Tibial nerve (tissue), 4 donors: ENCODE measurements around the gene FAM216A. TPM values are rescaled to one million over a fixed set of nuclear protein-coding genes. Genes with fewer than 3 reads are reported as not detected.
"Not testable (repeated sequence)": the region's sequence is repeated elsewhere in the genome, so short reads cannot be mapped to it uniquely, and the experiment has no call there.

ENCODE experiments used
- DNase-seq, 2 donors: peaks; one replicate each; pipeline ENCODE4 v3.0.0-alpha.2; 2019; ENCODE audit warnings: low spot score in 2 of 2
- H3K27ac ChIP-seq, 4 donors: fragments of 200-600 bp; sonication (generic) in 3 of 4; one replicate each; pipeline ENCODE4 v1.5.1; 2017 to 2019; ENCODE audit warnings: mild to moderate bottlenecking in 1 of 4
- H3K27me3 ChIP-seq, 2 donors: fragments of 200-600 bp; sonication (generic) in 1 of 2; one replicate each; pipeline versions ENCODE4 v1.5.1 to v1.6.0; 2017 to 2019
- H3K36me3 ChIP-seq, 3 donors: fragments of 200-600 bp; sonication (generic); one replicate each; pipeline ENCODE4 v1.5.1; 2018 to 2019
- H3K4me1 ChIP-seq, 4 donors: fragments of 200-600 bp; sonication (generic) in 3 of 4; one replicate each; pipeline ENCODE4 v1.5.1; 2017 to 2019
- H3K4me3 ChIP-seq, 4 donors: fragments of 200-600 bp; sonication (generic) in 3 of 4; one replicate each; pipeline ENCODE4 v1.5.1; 2017 to 2019; ENCODE audit warnings: mild to moderate bottlenecking in 1 of 4, moderate library complexity in 1 of 4
- H3K9me3 ChIP-seq, 4 donors: fragments of 200-600 bp; sonication (generic) in 3 of 4; one replicate each; pipeline ENCODE4 v1.5.1; 2017 to 2019
- CTCF ChIP-seq, 5 experiments: fragments of 200-600 bp in 3 of 5; fragments of 450-650 bp in 2 of 5; sonication (generic) in 3 of 5; IDR thresholded peaks; one replicate each; pipeline ENCODE4 v1.5.1; 2016 to 2019; ENCODE audit warnings: antibody characterized with exemption in 5 of 5, mild to moderate bottlenecking in 3 of 5, moderate library complexity in 2 of 5
- EP300 ChIP-seq, 2 donors: sonication (generic); formaldehyde crosslinking; IDR thresholded peaks; one replicate each; pipeline ENCODE4 v1.6.1; 2017; ENCODE audit warnings: antibody characterized with exemption in 2 of 2, mild to moderate bottlenecking in 1 of 2
- POLR2A ChIP-seq, 2 donors: fragments of 450-650 bp; IDR thresholded peaks; one replicate each; pipeline ENCODE4 v1.6.1; 2017; ENCODE audit warnings: antibody characterized with exemption in 2 of 2, mild to moderate bottlenecking in 2 of 2, moderate library complexity in 2 of 2
- WGBS, 2 donors: methylation state at CpG; one replicate each; pipeline ENCODE4 v1.1.5; 2018; 5-methylcytosine and 5-hydroxymethylcytosine counted together
- total RNA-seq, 4 donors: library from RNA; depleted of rRNA; stranded (reverse); fragments of >200 nt; gene quantifications; one replicate each; pipeline ENCODE4 v1.1.0, GENCODE V29; 2016

Gene FAM216A
- total RNA-seq: 1 to 10 TPM; 4.1 to 9.6 (median 6.2) TPM

GRCh38 chr12:110468214-110469048 is at the start of gene FAM216A, which contains the start of gene GPN3:
FAM216A (plus strand) TSS chr12:110468845; CDS start chr12:110468876, 31 bp downstream.
GPN3 (minus strand) TSS chr12:110468257; CDS start chr12:110468203, 54 bp downstream.
- peak; percentile 93 to 95 for DNase-seq
- WGBS, 2 donors: 0 to 1% methylated on average over 43 to 55 of the region's 78 CpGs
- H3K4me3 ChIP-seq: peak within 1 kb of the TSS; percentile 75 to 98 (median 87)
- peaks cover 0 to 23% (median 4%) of the 10 kb centered on the region in 3 donors for H3K36me3 ChIP-seq
- no peaks in the 10 kb centered on the region for H3K27me3 ChIP-seq
- peak within 1 kb of the TSS; percentile 88 to 99 (median 93) for H3K27ac ChIP-seq
- TF ChIP-seq CTCF (IDR thresholded peaks at IDR 0.05): peak in 1 of 5 experiments; percentile 55
- peak; percentile 56 to 83 for TF ChIP-seq POLR2A (IDR thresholded peaks at IDR 0.05)
- peak; percentile 93 to 97 for TF ChIP-seq EP300 (IDR thresholded peaks at IDR 0.05)
- H3K4me1 ChIP-seq: peaks cover 8 to 39% (median 18%) of the 10 kb centered on the region in 4 donors
- no peaks in the 10 kb centered on the region for H3K9me3 ChIP-seq

GRCh38 chr12:110420644-110421043 is 48.0 kb upstream of the FAM216A start:
- WGBS, 2 donors: 93 to 100% methylated on average over 1 of the region's 1 CpG
- H3K4me1 ChIP-seq, H3K27ac ChIP-seq, H3K36me3 ChIP-seq, H3K4me3 ChIP-seq, DNase-seq, H3K9me3 ChIP-seq: not testable (repeated sequence)
- H3K27me3 ChIP-seq: peaks cover 0 to 18% of the 10 kb centered on the region in 2 donors

GRCh38 chr12:110421159-110421661 is 47.4 kb upstream of the FAM216A start:
- Histone ChIP-seq H3K27me3 (peaks cover 0 to 16% of the 10 kb centered on the region in 2 donors), H3K9me3 (no peaks in the 10 kb centered on the region), H3K4me1 (no peaks in the 10 kb centered on the region), H3K36me3 (no peaks in the 10 kb centered on the region), H3K4me3 (no peak overlapping the region), H3K27ac (no peak overlapping the region)
- TF ChIP-seq POLR2A (IDR thresholded peaks at IDR 0.05) (no peak), CTCF (IDR thresholded peaks at IDR 0.05) (no peak), EP300 (IDR thresholded peaks at IDR 0.05) (no peak)
- no peak for DNase-seq
- 58 to 76% methylated on average over 3 of the region's 3 CpGs for WGBS, 2 donors

GRCh38 chr12:110421701-110422100 is 46.9 kb upstream of the FAM216A start:
- Histone ChIP-seq H3K9me3 (no peaks in the 10 kb centered on the region), H3K27me3 (peaks cover 0 to 11% of the 10 kb centered on the region in 2 donors), H3K4me1 (no peaks in the 10 kb centered on the region), H3K4me3 (no peak overlapping the region), H3K27ac (no peak overlapping the region), H3K36me3 (no peaks in the 10 kb centered on the region)
- 61 to 69% methylated on average over 4 of the region's 4 CpGs for WGBS, 2 donors
- TF ChIP-seq EP300 (IDR thresholded peaks at IDR 0.05) (no peak), POLR2A (IDR thresholded peaks at IDR 0.05) (no peak), CTCF (IDR thresholded peaks at IDR 0.05) (no peak)
- no peak for DNase-seq

- no peaks in the 10 kb centered on the region for H3K4me1 ChIP-seq
- no peaks in the 10 kb centered on the region for H3K27me3 ChIP-seq
- H3K36me3 ChIP-seq: no peaks in the 10 kb centered on the region
- 61 to 62% methylated on average over 3 of the region's 3 CpGs for WGBS, 2 donors
- no peak overlapping the region for H3K27ac ChIP-seq
- no peak for TF ChIP-seq POLR2A (IDR thresholded peaks at IDR 0.05)
- no peak for TF ChIP-seq EP300 (IDR thresholded peaks at IDR 0.05)
- TF ChIP-seq CTCF (IDR thresholded peaks at IDR 0.05): no peak
- no peak for DNase-seq
- no peak overlapping the region for H3K4me3 ChIP-seq
- H3K9me3 ChIP-seq: no peaks in the 10 kb centered on the region
These were observed 44.4 kb upstream of the FAM216A start for GRCh38 chr12:110424237-110424636.
